Activated CD8-positive, alpha-beta T cell treated with anti-CD3 and anti-CD28 coated beads for 36 hours (primary cell): ENCODE results near the gene SUPT7L. TPM values are rescaled to one million over a fixed set of nuclear protein-coding genes. Genes with fewer than 3 reads are reported as not detected.

Experiments
- ATAC-seq: fragments of 200-7000 bp; cut with Tn5 transposase; one replicate; pipeline ENCODE4 v1.10.0; 2021; ENCODE audit warnings: mild to moderate bottlenecking, moderate library complexity
- CTCF ChIA-PET: fragments of 350-600 bp; sonication (Branson Sonifier 250); formaldehyde crosslinking; loops from one replicate; lab custom pipeline; 2021; ENCODE audit warnings: antibody characterized with exemption; lab: Charles Lee
- POLR2A ChIA-PET: fragments of 350-600 bp; sonication (Branson Sonifier 250); formaldehyde crosslinking; loops from one replicate; lab custom pipeline; 2021; ENCODE audit warnings: antibody characterized with exemption; lab: Charles Lee
- DNase-seq: peaks from one replicate; pipeline ENCODE4 v3.0.0-alpha.2; 2020
- H3K27ac Mint-ChIP-seq: one replicate; pipeline ENCODE4 v1.8.0; 2021; ENCODE audit warnings: mild to moderate bottlenecking, mixed read lengths
- H3K27me3 Mint-ChIP-seq: one replicate; pipeline ENCODE4 v1.8.0; 2021; ENCODE audit warnings: mixed read lengths
- H3K36me3 Mint-ChIP-seq: one replicate; pipeline ENCODE4 v1.8.0; 2021; ENCODE audit warnings: low read depth, mixed read lengths
- H3K4me1 Mint-ChIP-seq: one replicate; pipeline ENCODE4 v1.8.0; 2021; ENCODE audit warnings: low read depth, mixed read lengths
- H3K4me3 Mint-ChIP-seq: one replicate; pipeline ENCODE4 v1.8.0; 2021; ENCODE audit warnings: mild to moderate bottlenecking, moderate library complexity, mixed read lengths
- H3K9me3 Mint-ChIP-seq: one replicate; pipeline ENCODE4 v1.8.0; 2021; ENCODE audit warnings: mixed read lengths
- intact Hi-C: fragments of 100-400 bp; cut with micrococcal nuclease; formaldehyde crosslinking; loops from one replicate; pipeline ENCODE4 v1.10.0; 2022
- total RNA-seq, 2 experiments: library from RNA; stranded (reverse); gene quantifications; one replicate each; pipeline ENCODE4 v1.2.3, GENCODE V29; 2021
- TF ChIP-seq, protein P1 (sequence below): fragments of 200-600 bp; IDR thresholded peaks from one replicate; pipeline ENCODE4 v1.8.0; 2022; ENCODE audit warnings: antibody characterized with exemption, mild to moderate bottlenecking

SUPT7L gene
- total RNA-seq, 2 experiments from 2014 or later = 21.8 to 22.6 TPM

DNA sequence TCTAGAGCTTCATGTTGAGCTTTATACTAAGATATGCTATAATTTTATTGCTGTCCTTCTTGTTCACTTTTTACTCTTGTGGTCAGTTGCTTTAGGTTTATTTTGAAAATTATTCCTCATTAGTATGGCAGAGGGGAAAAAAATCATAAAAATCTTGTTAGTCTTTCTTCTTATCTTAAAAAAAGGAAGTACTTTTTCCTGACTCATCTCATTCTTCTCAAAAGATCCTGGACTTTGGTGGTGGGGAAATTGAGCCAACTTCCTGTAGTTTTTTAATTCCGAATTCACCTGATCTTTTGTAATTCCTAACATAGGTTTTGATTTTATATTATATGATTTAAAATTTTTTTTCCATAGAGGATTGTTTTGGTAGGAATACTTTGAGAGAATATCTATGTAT is 4.0 kb upstream of the SUPT7L start:
- intact Hi-C loops = no loop called here
- ChIA-PET CTCF (interaction anchor here (6.6 kb wide), 1 partner anchor 16 kb away, joined by 58 read pairs; no protein-coding TSS in a partner anchor), POLR2A (interaction anchor here (0.7 to 1.2 kb wide), 2 partner anchors 19 to 1289 kb away, joined by 3 read pairs; no protein-coding TSS in a partner anchor)
- H3K27me3 Mint-ChIP-seq = no peaks in the 10 kb centered on the region
- peaks cover 36% of the 10 kb centered on the region for H3K4me1 Mint-ChIP-seq
- no peaks in the 10 kb centered on the region for H3K9me3 Mint-ChIP-seq
- TF ChIP-seq, protein P1, sequence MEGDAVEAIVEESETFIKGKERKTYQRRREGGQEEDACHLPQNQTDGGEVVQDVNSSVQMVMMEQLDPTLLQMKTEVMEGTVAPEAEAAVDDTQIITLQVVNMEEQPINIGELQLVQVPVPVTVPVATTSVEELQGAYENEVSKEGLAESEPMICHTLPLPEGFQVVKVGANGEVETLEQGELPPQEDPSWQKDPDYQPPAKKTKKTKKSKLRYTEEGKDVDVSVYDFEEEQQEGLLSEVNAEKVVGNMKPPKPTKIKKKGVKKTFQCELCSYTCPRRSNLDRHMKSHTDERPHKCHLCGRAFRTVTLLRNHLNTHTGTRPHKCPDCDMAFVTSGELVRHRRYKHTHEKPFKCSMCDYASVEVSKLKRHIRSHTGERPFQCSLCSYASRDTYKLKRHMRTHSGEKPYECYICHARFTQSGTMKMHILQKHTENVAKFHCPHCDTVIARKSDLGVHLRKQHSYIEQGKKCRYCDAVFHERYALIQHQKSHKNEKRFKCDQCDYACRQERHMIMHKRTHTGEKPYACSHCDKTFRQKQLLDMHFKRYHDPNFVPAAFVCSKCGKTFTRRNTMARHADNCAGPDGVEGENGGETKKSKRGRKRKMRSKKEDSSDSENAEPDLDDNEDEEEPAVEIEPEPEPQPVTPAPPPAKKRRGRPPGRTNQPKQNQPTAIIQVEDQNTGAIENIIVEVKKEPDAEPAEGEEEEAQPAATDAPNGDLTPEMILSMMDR = no peak
- DNase-seq (no peak), ATAC-seq (no peak)
- H3K27ac Mint-ChIP-seq = peak overlapping the region; percentile 49
- peaks cover 19% of the 10 kb centered on the region for H3K36me3 Mint-ChIP-seq
- H3K4me3 Mint-ChIP-seq = no peak overlapping the region

DNA sequence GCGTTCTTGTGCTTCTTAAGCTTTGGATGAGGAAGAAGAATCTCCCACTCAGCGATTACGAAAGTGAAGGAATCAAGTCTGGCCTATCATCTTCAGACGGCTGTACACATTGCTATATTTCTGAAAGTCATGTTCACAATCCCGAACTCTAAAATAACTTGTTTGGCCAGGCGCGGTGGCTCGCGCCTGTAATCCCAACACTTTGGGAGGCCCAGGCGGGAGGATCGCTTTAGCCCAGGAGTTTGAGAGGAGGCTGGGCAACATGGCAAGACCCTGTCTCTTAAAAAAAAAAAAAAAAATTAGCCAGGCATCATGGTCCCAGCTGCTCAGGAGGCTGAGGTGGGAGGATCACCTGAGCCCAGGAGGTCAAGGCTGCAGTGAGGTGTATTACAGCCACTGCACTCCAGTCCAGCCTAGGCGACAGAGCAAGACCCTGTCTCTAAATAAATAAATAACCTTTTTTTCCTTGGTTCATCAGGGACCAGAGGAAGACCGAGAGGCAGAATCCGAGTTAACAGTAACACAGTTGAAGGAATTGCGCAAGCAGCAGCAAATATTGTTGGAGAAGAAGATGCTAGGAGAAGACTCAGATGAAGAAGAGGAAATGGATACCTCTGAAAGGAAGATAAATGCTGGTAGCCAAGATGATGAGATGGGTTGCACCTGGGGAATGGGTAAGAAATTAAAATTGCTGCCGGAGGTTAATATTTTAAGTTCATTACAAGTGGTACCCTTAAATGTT is 1.4 kb upstream of the SUPT7L start:
- ChIA-PET POLR2A (interaction anchor here (1.0 to 3.1 kb wide), 10 partner anchors 8 to 255 kb away, joined by 3 to 13 read pairs (median 4); partner anchors contain the start of gene PPM1G), CTCF (interaction anchor here (1.0 to 6.6 kb wide), 4 partner anchors 11 to 54 kb away, joined by 3 to 58 read pairs (median 4); no protein-coding TSS in a partner anchor)
- no peak for DNase-seq
- H3K27ac Mint-ChIP-seq = peak overlapping the region; percentile 100
- peak overlapping the region; percentile 93 for H3K4me3 Mint-ChIP-seq
- ATAC-seq = no peak
- H3K36me3 Mint-ChIP-seq = peaks cover 29% of the 10 kb centered on the region
- H3K4me1 Mint-ChIP-seq = peaks cover 43% of the 10 kb centered on the region
- H3K9me3 Mint-ChIP-seq = no peaks in the 10 kb centered on the region
- H3K27me3 Mint-ChIP-seq = no peaks in the 10 kb centered on the region
- intact Hi-C loops = no loop called here
- TF ChIP-seq, protein P1 = no peak

DNA sequence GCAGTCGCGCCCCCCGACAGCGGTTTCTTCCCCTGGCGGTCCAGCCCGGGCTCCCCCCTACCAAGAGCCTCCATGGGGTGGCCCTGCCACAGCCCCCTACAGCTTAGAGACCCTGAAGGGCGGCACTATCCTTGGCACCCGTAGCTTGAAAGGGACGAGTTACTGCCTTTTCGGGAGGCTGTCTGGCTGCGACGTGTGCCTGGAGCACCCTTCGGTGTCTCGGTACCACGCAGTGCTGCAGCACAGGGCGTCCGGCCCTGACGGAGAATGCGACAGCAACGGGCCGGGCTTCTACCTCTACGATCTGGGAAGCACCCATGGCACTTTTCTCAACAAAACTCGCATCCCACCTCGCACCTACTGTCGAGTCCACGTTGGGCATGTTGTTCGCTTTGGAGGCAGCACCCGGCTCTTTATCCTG is 750 bp upstream of the SUPT7L start:
- ATAC-seq = peak; percentile 27
- TF ChIP-seq, protein P1 = no peak
- intact Hi-C loops = no loop called here
- Mint-ChIP-seq H3K36me3 (peaks cover 30% of the 10 kb centered on the region), H3K27me3 (no peaks in the 10 kb centered on the region), H3K9me3 (no peaks in the 10 kb centered on the region), H3K4me1 (peaks cover 49% of the 10 kb centered on the region), H3K27ac (peak overlapping the region; percentile 100), H3K4me3 (peak overlapping the region; percentile 93)
- ChIA-PET POLR2A (interaction anchor here (0.7 to 3.1 kb wide), 22 partner anchors 9 to 295 kb away, joined by 3 to 13 read pairs (median 3); partner anchors contain the start of genes CCDC121, GPN1, NRBP1 and PPM1G), CTCF (interaction anchor here (1.0 to 6.6 kb wide), 4 partner anchors 11 to 53 kb away, joined by 3 to 58 read pairs (median 4); no protein-coding TSS in a partner anchor)
- DNase-seq = no peak

DNA sequence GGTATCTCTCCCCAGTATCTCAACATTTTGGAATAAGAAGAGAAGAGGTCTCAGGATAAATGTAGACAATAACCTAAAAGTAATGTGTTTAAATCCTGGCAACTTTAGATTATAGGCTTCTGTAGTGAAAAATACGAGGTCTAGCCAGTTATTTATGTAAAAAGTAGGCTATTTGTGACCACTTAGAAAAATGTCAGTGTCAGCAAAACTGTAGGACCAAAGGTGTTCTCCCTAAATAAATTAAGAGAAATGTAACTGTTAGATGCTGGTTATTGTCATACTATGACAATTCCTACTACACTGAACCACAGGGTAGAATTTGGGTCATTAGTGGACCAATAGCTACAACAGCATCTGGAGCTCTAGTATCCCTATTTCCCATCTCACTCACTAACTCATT is 2.0 kb downstream of the SUPT7L start:
- CTCF ChIA-PET = no interaction called here
- Mint-ChIP-seq H3K4me1 (peaks cover 43% of the 10 kb centered on the region), H3K27me3 (no peaks in the 10 kb centered on the region), H3K36me3 (peaks cover 25% of the 10 kb centered on the region), H3K27ac (no peak overlapping the region), H3K4me3 (peak overlapping the region; percentile 93), H3K9me3 (no peaks in the 10 kb centered on the region)
- DNase-seq (no peak), ATAC-seq (no peak)
- TF ChIP-seq, protein P1 = no peak
- POLR2A ChIA-PET = interaction anchor here (1.2 to 3.1 kb wide), 2 partner anchors 11 to 20 kb away, joined by 3 to 13 read pairs; no protein-coding TSS in a partner anchor
- intact Hi-C loops = no loop called here
